Measurements from ENCODE around the gene LRP8.

GRCh38 chr1:53197291-53198200 is 130.3 kb downstream of the LRP8 start:
- TF ChIP-seq EZH2 (IDR thresholded peaks at IDR 0.05; ENCODE audit: borderline replicate concordance, insufficient read depth, low read depth, low read length, poor library complexity, severe bottlenecking), result no peak
- TF ChIP-seq CTCF (IDR thresholded peaks at IDR 0.05), result no peak

Measured in B cell (primary cell).